ENCODE results near the gene HOXA5.

Gene HOXA5

GRCh38 chr7:27165996-27166530 is 22.6 kb upstream of the HOXA5 start (continued):
- no peak for TF ChIP-seq GLI4 (tag by site-specific recombination; IDR thresholded peaks at IDR 0.05)
- TF ChIP-seq PRDM6 (tag by site-specific recombination; IDR thresholded peaks at IDR 0.05): no peak
- TF ChIP-seq ZNF624 (tag by site-specific recombination; IDR thresholded peaks at IDR 0.05): no peak
- TF ChIP-seq ZNF394 (tag by site-specific recombination; IDR thresholded peaks at IDR 0.05; ENCODE audit: borderline replicate concordance): no peak
- no peak for TF ChIP-seq ZBTB21 (tag by site-specific recombination; IDR thresholded peaks at IDR 0.05)
- no peak for TF ChIP-seq ZNF704 (tag by site-specific recombination; IDR thresholded peaks at IDR 0.05)
- no peak for TF ChIP-seq PRDM1 (tag by site-specific recombination; IDR thresholded peaks at IDR 0.05)
- TF ChIP-seq HOXD13 (CRISPR knock-in tag; IDR thresholded peaks at IDR 0.05; ENCODE audit: borderline replicate concordance): no peak
- TF ChIP-seq GLIS1 (tag by site-specific recombination; IDR thresholded peaks at IDR 0.05): peak; percentile 3; the same call in 1 of the 2 replicates
- peak; percentile 24; the same call in 1 of the 2 replicates for TF ChIP-seq ZSCAN30 (tag by site-specific recombination; IDR thresholded peaks at IDR 0.05)
- TF ChIP-seq ZNF518A (tag by site-specific recombination; conservative IDR thresholded peaks at IDR 0.05; ENCODE audit: low read depth): no peak
- no peak for TF ChIP-seq ZIC2 (tag by site-specific recombination; IDR thresholded peaks at IDR 0.05)
- TF ChIP-seq ZBTB48 (tag by site-specific recombination; IDR thresholded peaks at IDR 0.05): peak; percentile 47

GRCh38 chr7:27165089-27165995 is 21.9 kb upstream of the HOXA5 start, which contains the start of gene HOXA9:
Gene HOXA9, minus strand, starts transcription at chr7:27165537. Its CDS starts 80 bp downstream, at chr7:27165457.
- peak within 1 kb of the TSS; percentile 76 for H3K4me3 ChIP-seq (ENCODE audit: low read depth, low read length)
- ChIA-PET POLR2A (interaction anchor here (0.6 to 2.5 kb wide), 13 partner anchors 8 to 1303 kb away, joined by 3 to 21 read pairs (median 4); partner anchors contain the start of genes HOXA10, HOXA11 and HOXA5), CTCF (no interaction called here)
- peaks cover 18 to 41% of the 10 kb centered on the region in 2 experiments for H3K36me3 ChIP-seq (ENCODE audit: control insufficient read depth in 2 of 2, insufficient read depth in 1 of 2, low read length in 2 of 2)
- no peaks in the 10 kb centered on the region for H3K9me3 ChIP-seq (ENCODE audit: control insufficient read depth, insufficient read depth, low read depth, low read length)
- peaks cover 7% of the 10 kb centered on the region for H3K4me1 ChIP-seq (ENCODE audit: control insufficient read depth, insufficient read depth, low read length)
- H3K27ac ChIP-seq (ENCODE audit: extremely low read depth, low read depth, low read length): peak within 1 kb of the TSS; percentile 100
- TF ChIP-seq PATZ1 (tag by site-specific recombination; IDR thresholded peaks at IDR 0.05) (peak; percentile 97), ZXDB (tag by site-specific recombination; IDR thresholded peaks at IDR 0.05) (peak; percentile 95), ZNF302 (tag by site-specific recombination; IDR thresholded peaks at IDR 0.05; ENCODE audit: low read depth) (peak; percentile 76; the same call in 1 of the 2 replicates), REPIN1 (tag by site-specific recombination; IDR thresholded peaks at IDR 0.05; ENCODE audit: low read depth) (no peak), KLF16 (tag by site-specific recombination; IDR thresholded peaks at IDR 0.05) (no peak), ZNF146 (tag by site-specific recombination; IDR thresholded peaks at IDR 0.05) (peak; percentile 81), ZNF423 (tag by site-specific recombination; IDR thresholded peaks at IDR 0.05) (peak; percentile 30; the same call in 1 of the 2 replicates), ZNF184 (tag by site-specific recombination; IDR thresholded peaks at IDR 0.05) (0 out of 2 replicates have a peak, but pooled peaks have one; percentile 59), PRDM6 (tag by site-specific recombination; IDR thresholded peaks at IDR 0.05) (peak; percentile 100)
